Hindlimb muscle (tissue), 1 donor: Measurements from ENCODE around the gene NACC1. TPM values are rescaled to one million over a fixed set of nuclear protein-coding genes. Genes with fewer than 3 reads are reported as not detected.
"Not testable (repeated sequence)": the region's sequence is repeated elsewhere in the genome, so short reads cannot be mapped to it uniquely, and the experiment has no call there.

Experiments
- DNase-seq: peaks from one replicate; pipeline ENCODE4 v3.0.0-alpha.2; 2013
- polyA plus RNA-seq: library from polyadenylated mRNA; unstranded; fragments of 120-200 nt; gene quantifications from one replicate; pipeline ENCODE4 v1.2.1, GENCODE V29; 2013; ENCODE audit not compliant: insufficient read length

The NACC1 gene
- polyA plus RNA-seq, 1 donor = 23.4 TPM

- DNase-seq = peak; percentile 74
Measured at GRCh38 chr19:13164343-13165161, 46.5 kb downstream of the NACC1 start.

GRCh38 chr19:13165162-13165997 is 47.3 kb downstream of the NACC1 start:
- no peak for DNase-seq

GRCh38 chr19:13166151-13166550 is 48.1 kb downstream of the NACC1 start:
- DNase-seq = not testable (repeated sequence)

DNA sequence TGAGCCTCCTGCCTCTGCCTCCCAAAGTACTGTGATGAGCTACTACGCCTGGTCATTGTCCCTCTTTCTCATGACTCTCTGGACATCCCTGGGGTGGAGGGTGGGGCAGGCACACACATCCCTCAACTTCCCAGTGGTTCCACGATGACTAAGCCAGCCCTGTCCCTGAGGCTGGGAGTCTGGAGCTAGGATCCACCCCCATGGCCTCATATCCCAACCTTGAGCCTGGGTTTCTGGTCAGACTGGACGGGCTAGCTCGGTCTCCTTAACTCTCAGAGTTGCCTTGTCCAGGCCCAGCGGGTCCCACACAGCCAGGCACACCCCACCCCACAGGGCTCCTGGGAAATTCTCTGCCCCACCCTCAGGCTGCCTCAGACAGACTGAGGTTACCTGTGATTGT is 51.7 kb downstream of the NACC1 start:
- DNase-seq = no peak

- no peak for DNase-seq
Measured at GRCh38 chr19:13171146-13171545, 53.1 kb downstream of the NACC1 start.

DNA sequence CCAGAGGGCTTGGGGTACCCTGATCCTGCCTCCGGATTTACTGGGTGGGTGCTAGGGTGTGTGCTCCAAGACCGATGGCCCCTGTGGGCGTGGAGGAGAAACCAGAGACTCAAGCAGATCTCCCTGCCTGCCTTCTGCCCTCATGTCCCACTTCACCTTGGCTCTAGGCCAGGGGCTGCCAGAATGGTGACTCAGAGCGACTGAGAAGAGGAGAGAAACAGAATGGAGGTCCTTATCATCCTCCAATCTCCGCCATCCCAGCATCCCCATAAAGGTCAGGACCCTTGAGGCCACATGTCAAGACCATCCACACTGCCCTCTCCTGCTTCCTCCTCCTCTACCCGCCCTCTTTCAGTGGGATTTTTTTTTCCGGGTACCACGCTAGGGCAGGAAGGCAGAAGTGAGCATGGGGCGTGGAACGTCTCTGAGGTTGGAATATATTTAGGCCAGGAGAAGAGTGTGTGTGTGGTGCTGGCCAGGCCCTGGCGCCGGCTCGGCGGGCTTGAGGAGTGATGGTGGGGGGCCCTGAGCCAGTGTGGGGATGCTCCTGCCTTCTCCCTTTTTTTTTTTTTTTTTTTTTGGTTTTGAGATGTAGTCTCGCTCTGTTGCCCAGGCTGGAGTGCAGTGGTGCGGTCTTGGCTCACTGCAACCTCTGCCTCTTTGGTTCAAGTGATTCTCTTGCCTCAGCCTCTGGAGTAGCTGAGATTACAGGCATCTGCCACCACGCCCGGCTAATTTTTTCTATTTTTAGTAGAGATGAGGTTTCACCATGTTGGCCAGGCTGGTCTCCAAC is 54.5 kb downstream of the NACC1 start:
- DNase-seq = no peak

DNA sequence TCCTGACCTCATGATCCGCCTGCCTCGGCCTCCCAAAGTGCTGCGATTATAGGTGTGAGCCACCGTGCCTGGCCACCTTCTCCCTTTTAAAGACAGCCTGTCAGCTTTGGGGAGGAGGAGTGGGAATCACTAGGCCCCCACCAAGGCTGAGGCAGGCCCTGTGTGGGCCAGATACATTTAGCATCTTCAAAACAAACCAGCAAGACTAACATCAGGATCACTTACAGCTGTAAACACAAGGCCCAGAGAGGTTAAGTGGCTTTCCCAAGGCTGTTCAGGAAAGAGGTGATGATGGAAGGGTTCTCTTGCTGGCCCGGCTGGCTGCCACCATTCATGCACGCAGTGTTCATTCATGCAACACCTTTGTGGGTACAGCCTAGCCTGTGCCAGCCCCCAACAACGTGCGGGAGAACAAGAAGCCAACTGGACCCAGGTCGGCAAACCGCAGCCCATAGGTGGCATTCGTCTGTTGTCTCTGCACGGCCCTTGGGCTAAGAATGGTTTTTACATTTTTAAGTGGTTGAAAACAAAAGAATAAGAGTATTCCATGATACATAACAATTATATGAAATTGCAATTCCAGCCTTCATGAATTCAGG is 55.2 kb downstream of the NACC1 start:
- DNase-seq = no peak

DNA sequence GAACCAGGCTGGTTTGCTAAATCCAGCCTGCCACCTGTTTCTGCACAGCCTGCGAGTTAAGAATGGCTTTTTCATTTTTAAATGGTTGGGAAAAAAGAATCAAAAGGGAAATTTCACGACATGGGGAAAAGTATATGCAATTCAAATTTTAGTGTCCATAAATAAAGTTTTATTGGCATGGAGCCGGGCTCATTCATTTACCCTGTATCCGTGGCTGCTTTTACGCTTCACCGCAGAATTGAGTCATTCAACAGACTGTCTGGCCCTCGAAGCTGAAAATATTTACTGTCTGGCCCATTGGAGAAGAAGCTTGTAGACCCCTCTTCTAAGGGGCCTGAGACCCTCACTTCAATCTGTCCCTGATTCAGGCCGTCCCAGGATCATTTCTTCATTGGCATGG is 58.3 kb downstream of the NACC1 start:
- DNase-seq = no peak

DNA sequence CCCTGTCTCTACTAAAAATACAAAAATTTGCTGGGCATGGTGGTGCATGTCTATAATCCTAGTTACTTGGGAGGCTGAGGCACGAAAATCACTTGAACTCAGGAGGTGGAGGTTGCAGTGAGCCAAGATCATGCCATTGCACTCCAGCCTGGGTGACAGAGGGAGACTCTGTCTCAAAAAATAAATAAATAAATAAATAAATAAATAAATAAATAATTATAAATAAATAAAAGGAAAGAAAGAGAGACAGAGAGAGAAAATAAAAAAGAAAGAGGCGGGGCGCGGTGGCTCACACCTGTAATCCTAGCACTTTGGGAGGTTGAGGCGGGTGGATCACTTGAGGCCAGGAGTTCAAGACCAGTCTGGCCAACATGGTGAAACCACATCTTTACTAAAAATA is 59.5 kb downstream of the NACC1 start:
- DNase-seq = not testable (repeated sequence)

- not testable (repeated sequence) for DNase-seq
Measured at GRCh38 chr19:13178291-13178690, 60.2 kb downstream of the NACC1 start.

DNA sequence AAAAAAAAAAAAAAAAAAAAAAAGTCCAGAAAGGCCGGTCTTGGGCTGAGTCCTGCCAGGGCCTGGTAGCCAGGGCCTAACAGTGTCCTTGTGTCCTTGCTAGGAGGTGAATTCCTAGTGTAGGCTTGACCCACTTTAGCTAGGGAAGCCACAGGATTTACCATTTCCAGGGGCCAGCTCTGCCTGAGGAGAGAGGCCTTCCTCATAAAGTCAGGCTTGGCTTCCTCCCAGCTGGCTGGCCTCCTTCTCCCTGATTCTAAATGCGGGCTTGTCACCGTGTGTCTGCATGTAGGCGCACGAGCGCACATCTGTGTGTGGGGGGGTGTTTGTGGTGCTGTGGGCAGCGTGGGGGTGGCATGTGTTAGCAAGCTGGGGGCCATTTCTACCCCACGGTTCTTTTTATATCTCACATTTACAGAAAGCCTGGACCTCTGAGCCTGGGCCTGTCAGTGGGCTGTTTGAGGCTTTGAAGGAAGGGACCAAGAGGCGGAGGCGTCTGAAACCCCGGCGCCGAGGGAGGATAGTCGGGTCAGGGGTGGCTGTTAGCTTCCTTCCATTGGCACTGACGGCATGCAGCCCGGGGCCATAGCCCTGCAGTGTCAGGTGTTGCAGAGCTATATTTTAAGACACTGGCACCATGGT is 63.8 kb downstream of the NACC1 start:
- DNase-seq = peak; percentile 66

DNA sequence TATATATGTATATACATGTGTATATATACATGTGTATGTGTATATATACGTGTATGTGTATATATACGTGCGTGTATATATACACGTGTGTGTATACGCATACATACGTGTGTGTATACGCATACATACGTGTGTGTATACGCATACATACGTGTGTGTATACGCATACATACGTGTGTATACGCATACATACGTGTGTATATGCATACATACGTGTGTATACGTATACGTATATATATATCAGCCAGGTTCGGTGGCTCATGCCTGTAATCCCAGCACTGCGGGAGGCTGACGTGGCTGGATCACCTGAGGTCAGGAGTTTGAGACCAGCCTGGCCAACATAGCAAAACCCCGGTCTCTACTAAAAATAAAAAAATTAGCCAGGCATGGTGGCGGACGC is 66.9 kb downstream of the NACC1 start:
- not testable (repeated sequence) for DNase-seq

GRCh38 chr19:13185763-13186657 is 67.9 kb downstream of the NACC1 start:
- DNase-seq = not testable (repeated sequence)

DNA sequence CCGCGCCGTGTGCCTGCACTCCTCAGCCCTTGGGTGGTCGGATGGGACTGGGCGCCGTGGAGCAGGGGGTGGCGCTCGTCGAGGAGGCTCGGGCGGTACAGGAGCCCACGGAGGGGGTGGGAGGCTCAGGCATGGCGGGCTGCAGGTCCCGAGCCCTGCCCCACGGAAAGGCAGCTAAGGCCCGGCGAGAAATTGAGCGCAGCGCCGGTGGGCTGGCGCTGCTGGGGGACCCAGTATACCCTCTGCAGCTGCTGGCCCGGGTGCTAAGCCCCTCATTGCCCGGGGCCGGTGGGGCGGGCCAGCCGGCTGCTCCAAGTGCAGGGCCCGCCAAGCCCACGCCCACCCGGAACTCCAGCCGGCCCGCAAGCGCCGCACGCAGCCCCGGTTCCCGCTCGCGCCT is 68.6 kb downstream of the NACC1 start:
- not testable (repeated sequence) for DNase-seq

GRCh38 chr19:13187419-13187818 is 69.4 kb downstream of the NACC1 start:
- no peak for DNase-seq

- no peak for DNase-seq
Measured at GRCh38 chr19:13189600-13189999, 71.5 kb downstream of the NACC1 start.
